Neural cell (in vitro differentiated cells): ENCODE data around the gene ABCG2. TPM values are rescaled to one million over a fixed set of nuclear protein-coding genes. Genes with fewer than 3 reads are reported as not detected.

Experiments
- H2AFZ ChIP-seq: fragments of 200-600, 300-800 bp; sonication (generic), shearing (Covaris generic); 2 replicates; pipeline ENCODE4 v1.6.0; 2014; ENCODE audit warnings: low read depth, mild to moderate bottlenecking, antibody characterized with exemption, low read length, moderate library complexity
- H3F3A ChIP-seq: fragments of 200-600 bp; shearing (Covaris generic); 2 replicates; pipeline ENCODE4 v1.6.1; 2016; ENCODE audit warnings: mild to moderate bottlenecking, moderate library complexity, mixed read lengths, antibody characterized with exemption, low read length; ENCODE audit not compliant: insufficient read depth, poor library complexity, severe bottlenecking
- H3K27ac ChIP-seq: fragments of 200-600, 300-800 bp; sonication (generic), shearing (Covaris generic); 2 replicates; pipeline ENCODE4 v1.5.1; 2014; ENCODE audit warnings: mild to moderate bottlenecking, low read length, moderate library complexity
- H3K27me3 ChIP-seq: fragments of 300-800, 200-600 bp; sonication (generic), shearing (Covaris generic); 2 replicates; pipeline ENCODE4 v1.6.0; 2014; ENCODE audit warnings: mild to moderate bottlenecking, low read depth, low read length, moderate library complexity; ENCODE audit not compliant: insufficient read depth
- H3K36me3 ChIP-seq: fragments of 300-800, 200-600 bp; sonication (generic), shearing (Covaris generic); 2 replicates; pipeline ENCODE4 v1.5.1; 2014; ENCODE audit warnings: mild to moderate bottlenecking, antibody characterized with exemption, low read length, moderate library complexity; ENCODE audit not compliant: insufficient read depth
- H3K4me2 ChIP-seq: fragments of 300-800, 200-600 bp; sonication (generic), shearing (Covaris generic); 2 replicates; pipeline ENCODE4 v1.6.0; 2014; ENCODE audit warnings: mild to moderate bottlenecking, low read length
- H3K4me3 ChIP-seq: fragments of 300-800, 200-600 bp; sonication (generic), shearing (Covaris generic); 2 replicates; pipeline ENCODE4 v1.5.1; 2014; ENCODE audit warnings: mild to moderate bottlenecking, low read length, moderate library complexity
- H3K79me2 ChIP-seq: fragments of 200-600 bp; shearing (Covaris generic); replicated peaks from 2 replicates; pipeline ENCODE4 v1.6.0; 2014; ENCODE audit warnings: mild to moderate bottlenecking, low read length, moderate library complexity; ENCODE audit not compliant: insufficient read depth
- H3K9ac ChIP-seq: fragments of 300-800, 200-600 bp; sonication (generic), shearing (Covaris generic); 2 replicates; pipeline ENCODE4 v1.6.1; 2016; ENCODE audit warnings: mild to moderate bottlenecking, low read length, mixed read lengths
- H3K9me2 ChIP-seq: fragments of 200-600 bp; shearing (Covaris generic); 2 replicates; pipeline ENCODE4 v1.6.1; 2016; ENCODE audit warnings: mild to moderate bottlenecking, low read length, mixed read lengths; ENCODE audit not compliant: insufficient read depth
- H3K9me3 ChIP-seq: fragments of 200-600, 300-800 bp; sonication (generic), shearing (Covaris generic); 2 replicates; pipeline ENCODE4 v1.6.1; 2016; ENCODE audit warnings: mild to moderate bottlenecking, mixed run types, low read length, moderate library complexity, mixed read lengths
- H4K20me1 ChIP-seq: fragments of 200-600 bp; shearing (Covaris generic); 2 replicates; pipeline ENCODE4 v1.6.1; 2016; ENCODE audit warnings: mild to moderate bottlenecking, mixed run types; ENCODE audit not compliant: insufficient read depth
- CTCF ChIP-seq: fragments of 450-650 bp; IDR thresholded peaks from 2 replicates; pipeline ENCODE4 v1.5.1; 2014; ENCODE audit warnings: antibody characterized with exemption, mild to moderate bottlenecking, moderate library complexity; ENCODE audit not compliant: poor library complexity, severe bottlenecking
- EP300 ChIP-seq: fragments of 450-650 bp; conservative IDR thresholded peaks from 2 replicates; pipeline ENCODE4 v1.6.1; 2014; ENCODE audit warnings: antibody characterized with exemption, mild to moderate bottlenecking, moderate library complexity; ENCODE audit not compliant: poor library complexity, severe bottlenecking
- EZH2 ChIP-seq: fragments of 200-600, 300-800 bp; shearing (Covaris generic), sonication (generic); IDR thresholded peaks from 2 replicates; pipeline ENCODE4 v1.6.1; 2014; ENCODE audit warnings: antibody characterized with exemption, low read length, borderline replicate concordance, mild to moderate bottlenecking; ENCODE audit not compliant: insufficient read depth, poor library complexity, severe bottlenecking
- MXI1 ChIP-seq: fragments of 450-650 bp; conservative IDR thresholded peaks from 2 replicates; pipeline ENCODE4 v1.6.1; 2014; ENCODE audit warnings: antibody characterized with exemption, mild to moderate bottlenecking; ENCODE audit not compliant: poor library complexity, severe bottlenecking
- POLR2AphosphoS5 ChIP-seq: IDR thresholded peaks from 2 replicates; pipeline ENCODE4 v1.6.1; 2012
- RAD21 ChIP-seq: fragments of 450-650 bp; conservative IDR thresholded peaks from 2 replicates; pipeline ENCODE4 v1.6.1; 2014; ENCODE audit warnings: antibody characterized with exemption, mild to moderate bottlenecking, moderate library complexity
- REST ChIP-seq: IDR thresholded peaks from 2 replicates; pipeline ENCODE4 v1.6.1; 2012; ENCODE audit warnings: borderline replicate concordance
- SMC3 ChIP-seq: fragments of 450-650 bp; conservative IDR thresholded peaks from 2 replicates; pipeline ENCODE4 v1.6.1; 2014; ENCODE audit warnings: antibody characterized with exemption, mild to moderate bottlenecking, moderate library complexity; ENCODE audit not compliant: poor library complexity
- TAF1 ChIP-seq: IDR thresholded peaks from 2 replicates; pipeline ENCODE4 v1.6.1; 2012; ENCODE audit warnings: low read depth
- polyA plus RNA-seq: library from polyadenylated mRNA; depleted of rRNA; stranded (reverse); fragments of >200 nt; gene quantifications from 2 replicates; pipeline ENCODE4 v1.2.3, GENCODE V29; 2014

ABCG2 gene
- polyA plus RNA-seq, 1 donor from 2014 or later = not detected

DNA sequence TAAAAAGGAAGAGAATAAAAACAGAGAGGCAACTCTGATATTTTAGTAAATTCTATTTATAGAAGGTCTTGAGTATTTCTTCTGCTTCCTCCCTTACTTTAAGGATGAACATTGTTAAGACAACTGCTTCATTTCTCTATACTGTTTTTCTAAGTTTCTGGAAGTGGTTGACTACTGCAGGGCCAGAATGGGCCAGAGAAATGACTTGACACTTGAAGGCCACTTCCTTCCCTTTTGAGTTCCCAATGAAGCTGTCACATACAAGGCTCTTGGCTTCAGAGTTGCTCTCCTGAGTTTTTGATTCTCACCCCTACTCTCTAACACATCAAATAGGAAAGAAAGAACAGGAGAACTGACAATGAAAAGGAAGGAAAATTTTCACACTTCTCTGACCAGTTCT lies 113.4 kb downstream of the ABCG2 start:
- no peaks in the 10 kb centered on the region for H4K20me1 ChIP-seq
- H3F3A ChIP-seq = no peaks in the 10 kb centered on the region
- no peak overlapping the region for H3K9ac ChIP-seq
- H2AFZ ChIP-seq = no peak overlapping the region
- H3K4me3 ChIP-seq = no peak overlapping the region
- H3K9me2 ChIP-seq = no peaks in the 10 kb centered on the region
- H3K27ac ChIP-seq = no peak overlapping the region
- no peaks in the 10 kb centered on the region for H3K79me2 ChIP-seq
- H3K27me3 ChIP-seq = no peaks in the 10 kb centered on the region
- no peaks in the 10 kb centered on the region for H3K9me3 ChIP-seq
- no peak for TF ChIP-seq CTCF
- no peak for TF ChIP-seq SMC3
- TF ChIP-seq EZH2 = no peak
- TF ChIP-seq REST = no peak
- no peak for TF ChIP-seq TAF1
- TF ChIP-seq MXI1 = no peak
- TF ChIP-seq EP300 = no peak
- TF ChIP-seq RAD21 = no peak
- no peak for TF ChIP-seq POLR2AphosphoS5
- peaks cover 28% of the 10 kb centered on the region for H3K36me3 ChIP-seq
- no peak overlapping the region for H3K4me2 ChIP-seq

DNA sequence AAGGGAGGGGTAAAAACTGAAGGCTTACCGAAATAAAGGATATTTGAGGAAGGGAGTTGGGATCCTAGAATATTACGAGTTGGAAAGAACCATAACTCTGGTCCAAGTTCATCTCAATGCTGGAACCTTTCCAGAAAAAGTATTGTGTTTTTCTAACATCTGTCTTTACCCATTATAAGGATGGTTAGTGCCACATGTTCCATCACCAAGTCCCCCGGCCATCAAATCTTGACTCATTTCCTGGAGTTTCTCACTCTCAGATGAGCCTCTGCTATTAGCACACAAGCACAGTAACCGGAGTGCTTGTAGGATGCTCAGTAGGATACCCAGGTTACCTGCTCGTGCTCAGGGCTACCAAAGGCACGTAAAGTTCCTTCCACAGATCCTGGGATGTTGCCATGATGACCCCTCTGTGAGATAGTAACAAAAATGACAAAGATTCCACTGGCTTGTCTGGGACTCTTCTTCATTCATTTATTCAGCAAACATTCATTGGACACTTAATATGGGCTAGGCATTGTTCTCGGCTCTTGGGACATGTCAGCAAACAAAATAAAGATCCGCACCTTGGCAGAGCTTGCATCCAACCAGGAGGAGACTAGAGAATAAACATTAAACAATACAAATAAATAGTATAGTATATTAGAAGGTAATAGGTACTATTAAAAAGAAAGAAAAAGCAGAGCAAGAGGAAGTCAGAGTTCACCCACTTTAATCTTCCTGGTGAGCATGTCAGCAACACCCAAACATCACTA lies 114.7 kb downstream of the ABCG2 start:
- H3K4me2 ChIP-seq = no peak overlapping the region
- H3K27me3 ChIP-seq = no peaks in the 10 kb centered on the region
- H2AFZ ChIP-seq = no peak overlapping the region
- no peaks in the 10 kb centered on the region for H3K79me2 ChIP-seq
- no peaks in the 10 kb centered on the region for H3K9me3 ChIP-seq
- H3F3A ChIP-seq = no peaks in the 10 kb centered on the region
- TF ChIP-seq MXI1 (no peak), POLR2AphosphoS5 (no peak), EP300 (no peak), RAD21 (no peak), CTCF (no peak), EZH2 (no peak), SMC3 (no peak), TAF1 (no peak), REST (no peak)
- H3K4me3 ChIP-seq = no peak overlapping the region
- H3K9me2 ChIP-seq = no peaks in the 10 kb centered on the region
- no peaks in the 10 kb centered on the region for H4K20me1 ChIP-seq
- no peak overlapping the region for H3K27ac ChIP-seq
- peaks cover 31% of the 10 kb centered on the region for H3K36me3 ChIP-seq
- no peak overlapping the region for H3K9ac ChIP-seq
